ENCODE data around the gene TXN2. TPM values are rescaled to one million over a fixed set of nuclear protein-coding genes. Genes with fewer than 3 reads are reported as not detected.
A peak's percentile ranks its signal among the peaks of the same experiment; 100 is the strongest.

TXN2 gene
- total RNA-seq, 4 donors from 2014 or later = 75.7 to 116 (median 92.9) TPM

- Histone ChIP-seq H3K27me3 (no peaks in the 10 kb centered on the region), H3K36me3 (peaks cover 0 to 21% (median 0%) of the 10 kb centered on the region in 3 donors), H3K27ac (peak overlapping the region in 3 of 4 donors; percentile 56 to 82 (median 68)), H3K4me1 (peaks cover 0 to 16% (median 3%) of the 10 kb centered on the region in 4 donors), H3K4me3 (peak overlapping the region in 3 of 4 donors; percentile 58 to 73 (median 58)), H3K9me3 (no peaks in the 10 kb centered on the region)
- DNase-seq = no peak
- TF ChIP-seq CTCF (IDR thresholded peaks at IDR 0.05) = no peak
- TF ChIP-seq POLR2A (IDR thresholded peaks at IDR 0.05) = no peak
Measured at GRCh38 chr22:36507518-36508010, 26.1 kb upstream of the TXN2 start.

- H3K36me3 ChIP-seq = peaks cover 0 to 14% (median 0%) of the 10 kb centered on the region in 3 donors
- TF ChIP-seq CTCF (IDR thresholded peaks at IDR 0.05) = no peak
- peak; percentile 49 to 67 for TF ChIP-seq POLR2A (IDR thresholded peaks at IDR 0.05)
- H3K27ac ChIP-seq = peak within 1 kb of the TSS; percentile 56 to 86 (median 75)
- peaks cover 0 to 16% (median 3%) of the 10 kb centered on the region in 4 donors for H3K4me1 ChIP-seq
- DNase-seq = peak; percentile 88 to 95 (median 93)
- no peaks in the 10 kb centered on the region for H3K27me3 ChIP-seq
- peak within 1 kb of the TSS; percentile 44 to 73 (median 58) for H3K4me3 ChIP-seq
- no peaks in the 10 kb centered on the region for H3K9me3 ChIP-seq
Measured at GRCh38 chr22:36506637-36507517, 25.4 kb upstream of the TXN2 start, which contains the start of gene FOXRED2. Gene FOXRED2 (minus strand): TSS chr22:36507040. CDS start chr22:36506422, 618 bp downstream.

- no peaks in the 10 kb centered on the region for H3K27me3 ChIP-seq
- peak overlapping the region in 1 of 4 donors; percentile 86 for H3K27ac ChIP-seq
- H3K4me3 ChIP-seq = peak overlapping the region in 2 of 4 donors; percentile 58 to 73
- H3K4me1 ChIP-seq = peaks cover 0 to 16% (median 3%) of the 10 kb centered on the region in 4 donors
- no peaks in the 10 kb centered on the region for H3K9me3 ChIP-seq
- TF ChIP-seq CTCF (IDR thresholded peaks at IDR 0.05) = no peak
- no peak for TF ChIP-seq POLR2A (IDR thresholded peaks at IDR 0.05)
- no peak for DNase-seq
- peaks cover 0 to 6% (median 0%) of the 10 kb centered on the region in 3 donors for H3K36me3 ChIP-seq
Measured at GRCh38 chr22:36505998-36506635, 24.7 kb upstream of the TXN2 start.

- Histone ChIP-seq H3K27me3 (no peaks in the 10 kb centered on the region), H3K9me3 (no peaks in the 10 kb centered on the region), H3K27ac (no peak overlapping the region), H3K4me1 (peaks cover 0 to 7% (median 0%) of the 10 kb centered on the region in 4 donors), H3K36me3 (no peaks in the 10 kb centered on the region), H3K4me3 (no peak overlapping the region)
- TF ChIP-seq POLR2A (IDR thresholded peaks at IDR 0.05) = no peak
- no peak for TF ChIP-seq CTCF (IDR thresholded peaks at IDR 0.05)
- DNase-seq = no peak
Measured at GRCh38 chr22:36497910-36498665, 16.6 kb upstream of the TXN2 start.

- no peaks in the 10 kb centered on the region for H3K9me3 ChIP-seq
- peaks cover 0 to 10% (median 0%) of the 10 kb centered on the region in 4 donors for H3K4me1 ChIP-seq
- peak overlapping the region in 1 of 4 donors; percentile 6 for H3K4me3 ChIP-seq
- no peak for TF ChIP-seq CTCF (IDR thresholded peaks at IDR 0.05)
- TF ChIP-seq POLR2A (IDR thresholded peaks at IDR 0.05) = no peak
- no peaks in the 10 kb centered on the region for H3K27me3 ChIP-seq
- DNase-seq = peak in 2 of 3 donors; percentile 75 to 77
- no peaks in the 10 kb centered on the region for H3K36me3 ChIP-seq
- peak overlapping the region in 1 of 4 donors; percentile 19 for H3K27ac ChIP-seq
Measured at GRCh38 chr22:36493690-36494110, 12.3 kb upstream of the TXN2 start.

All from Peyer's patch (tissue), 4 donors.